H1 (cell line): ENCODE measurements around the gene CCDC12. TPM values are rescaled to one million over a fixed set of nuclear protein-coding genes. Genes with fewer than 3 reads are reported as not detected.

Source experiments
- CTCF ChIA-PET: fragments of 300-600 bp; sonication (Branson Sonifier 250); formaldehyde crosslinking; loops from one replicate; lab custom pipeline; 2021; ENCODE audit not compliant: partially characterized antibody; lab: Charles Lee
- POLR2A ChIA-PET: fragments of 300-600 bp; sonication (Branson Sonifier 250); formaldehyde crosslinking; loops from one replicate; lab custom pipeline; 2021; ENCODE audit warnings: inconsistent platforms; ENCODE audit not compliant: partially characterized antibody; lab: Charles Lee
- DNase-seq, 2 experiments: peaks; one replicate each; pipeline versions ENCODE4 v3.0.0 to v3.0.0-alpha.2; 2010 to 2022; ENCODE audit warnings: low spot score in 2 of 2, low read depth in 1 of 2, mixed read lengths in 1 of 2
- FAIRE-seq: peaks from 2 replicates; lab custom pipeline; 2011; peaks lifted over from hg19 to GRCh38; lab: Jason Lieb, UNC
- H2AFZ ChIP-seq: 2 replicates; pipeline ENCODE4 v1.8.1; 2012; ENCODE audit warnings: low read length, inconsistent platforms
- H2AK5ac ChIP-seq: 2 replicates; pipeline ENCODE4 v1.6.1; 2013; ENCODE audit warnings: low read depth, low read length
- H2BK120ac ChIP-seq: replicated peaks from 2 replicates; pipeline ENCODE3; 2013; ENCODE audit warnings: low read depth, low read length, inconsistent platforms
- H2BK12ac ChIP-seq: 2 replicates; pipeline ENCODE4 v1.6.1; 2013; ENCODE audit warnings: low read depth, low read length
- H2BK15ac ChIP-seq: 2 replicates; pipeline ENCODE4 v1.6.1; 2013; ENCODE audit warnings: low read length
- H2BK20ac ChIP-seq: 2 replicates; pipeline ENCODE4 v1.6.1; 2013; ENCODE audit warnings: low read length
- H2BK5ac ChIP-seq: 2 replicates; pipeline ENCODE4 v1.6.1; 2013; ENCODE audit warnings: low read depth, low read length
- H3K14ac ChIP-seq: 2 replicates; pipeline ENCODE4 v1.6.1; 2013; ENCODE audit warnings: inconsistent platforms; ENCODE audit not compliant: insufficient read length
- H3K18ac ChIP-seq: 2 replicates; pipeline ENCODE4 v1.6.1; 2013; ENCODE audit warnings: low read length; ENCODE audit errors: extremely low read depth
- H3K23ac ChIP-seq: 2 replicates; pipeline ENCODE4 v1.6.1; 2013; ENCODE audit warnings: inconsistent platforms; ENCODE audit not compliant: insufficient read length
- H3K23me2 ChIP-seq: 2 replicates; pipeline ENCODE4 v1.6.1; 2013; ENCODE audit warnings: low read depth, low read length
- H3K27ac ChIP-seq: 2 replicates; pipeline ENCODE4 v1.6.1; 2011; ENCODE audit warnings: low read depth, low read length, inconsistent platforms
- H3K27me3 ChIP-seq, 4 experiments: replicated peaks in 1 of 4; 1 replicate in 1 of 4; 2 replicates in 3 of 4; pipeline versions ENCODE4 v1.6.1 to v1.8.1; 2011 to 2013; ENCODE audit warnings: low read length in 3 of 4, mild to moderate bottlenecking in 3 of 4, inconsistent platforms in 2 of 4, mixed read lengths in 2 of 4, moderate library complexity in 1 of 4; ENCODE audit not compliant: control insufficient read depth in 3 of 4, insufficient read depth in 3 of 4; ENCODE audit errors: extremely low read depth in 1 of 4
- H3K36me3 ChIP-seq, 4 experiments: 2 replicates each; pipeline versions ENCODE4 v1.6.1 to v1.8.1; 2011 to 2013; ENCODE audit warnings: mild to moderate bottlenecking in 4 of 4, low read length in 3 of 4, moderate library complexity in 2 of 4, control low read depth in 1 of 4, inconsistent platforms in 1 of 4; ENCODE audit not compliant: insufficient read depth in 4 of 4, control insufficient read depth in 2 of 4
- H3K4ac ChIP-seq: replicated peaks from 2 replicates; pipeline ENCODE3; 2013; ENCODE audit warnings: low read length, low read depth, mixed read lengths, inconsistent platforms; ENCODE audit not compliant: insufficient read length
- H3K4me1 ChIP-seq, 4 experiments: replicated peaks in 1 of 4; 1 replicate in 1 of 4; 2 replicates in 3 of 4; pipeline versions ENCODE4 v1.6.1 to v1.8.1; 2011 to 2013; ENCODE audit warnings: low read length in 3 of 4, inconsistent platforms in 2 of 4, mixed read lengths in 1 of 4; ENCODE audit not compliant: insufficient read depth in 4 of 4, control insufficient read depth in 3 of 4
- H3K4me2 ChIP-seq, 2 experiments: 2 replicates each; pipeline versions ENCODE4 v1.6.1 to v1.8.1; 2011 to 2013; ENCODE audit warnings: low read depth in 2 of 2, low read length in 2 of 2, control low read depth in 1 of 2, inconsistent platforms in 1 of 2, mild to moderate bottlenecking in 1 of 2; ENCODE audit not compliant: insufficient read depth in 1 of 2
- H3K4me3 ChIP-seq, 4 experiments: fragments of 200-600, 300-600 bp in 1 of 4; sonication (generic), shearing (Covaris generic), sonication (Bioruptor Twin) in 1 of 4; 2 replicates each; pipeline versions ENCODE4 v1.5.1 to v1.8.1; 2011 to 2016; ENCODE audit warnings: low read length in 4 of 4, low read depth in 3 of 4, control low read depth in 2 of 4, inconsistent platforms in 2 of 4, mild to moderate bottlenecking in 2 of 4, mixed read lengths in 1 of 4, moderate library complexity in 1 of 4; ENCODE audit not compliant: insufficient read depth in 2 of 4; ENCODE audit errors: extremely low read depth in 1 of 4
- H3K56ac ChIP-seq: replicated peaks from 2 replicates; pipeline ENCODE3; 2013; ENCODE audit warnings: low read depth, mild to moderate bottlenecking, mixed read lengths, low read length, inconsistent platforms; ENCODE audit not compliant: insufficient read length
- H3K79me1 ChIP-seq: 2 replicates; pipeline ENCODE4 v1.6.1; 2013; ENCODE audit warnings: low read depth, low read length, control low read depth
- H3K79me2 ChIP-seq, 2 experiments: 2 replicates each; pipeline versions ENCODE4 v1.6.1 to v1.8.1; 2012 to 2013; ENCODE audit warnings: low read length in 2 of 2, mild to moderate bottlenecking in 2 of 2, inconsistent platforms in 1 of 2; ENCODE audit not compliant: insufficient read depth in 2 of 2, control insufficient read depth in 1 of 2
- H3K9ac ChIP-seq, 4 experiments: replicated peaks in 1 of 4; 1 replicate in 1 of 4; 2 replicates in 3 of 4; pipeline versions ENCODE4 v1.6.1 to v1.8.1; 2011 to 2013; ENCODE audit warnings: low read depth in 3 of 4, low read length in 3 of 4, control low read depth in 2 of 4, mild to moderate bottlenecking in 2 of 4, moderate library complexity in 2 of 4, inconsistent platforms in 1 of 4; ENCODE audit errors: extremely low read depth in 1 of 4
- H3K9me3 ChIP-seq, 2 experiments: 2 replicates each; pipeline versions ENCODE4 v1.6.1 to v1.8.1; 2012 to 2013; ENCODE audit warnings: mild to moderate bottlenecking in 2 of 2, moderate library complexity in 2 of 2, control low read depth in 1 of 2, inconsistent platforms in 1 of 2, low read depth in 1 of 2, low read length in 1 of 2, mixed read lengths in 1 of 2; ENCODE audit not compliant: insufficient read depth in 2 of 2
- H4K20me1 ChIP-seq, 2 experiments: replicated peaks in 1 of 2; 2 replicates each; pipeline versions ENCODE3 to v1.8.1; 2011 to 2013; ENCODE audit warnings: inconsistent platforms in 2 of 2, low read length in 2 of 2, mild to moderate bottlenecking in 1 of 2; ENCODE audit not compliant: insufficient read depth in 2 of 2, control insufficient read depth in 1 of 2
- H4K5ac ChIP-seq: 2 replicates; pipeline ENCODE4 v1.6.1; 2013; ENCODE audit warnings: low read length, low read depth, mixed read lengths, inconsistent platforms; ENCODE audit not compliant: insufficient read length
- H4K8ac ChIP-seq: 2 replicates; pipeline ENCODE4 v1.8.0; 2013; ENCODE audit warnings: mild to moderate bottlenecking, moderate library complexity, low read length, inconsistent platforms; ENCODE audit not compliant: insufficient read depth; ENCODE audit errors: extremely low read depth
- H4K91ac ChIP-seq: replicated peaks from 2 replicates; pipeline ENCODE3; 2013; ENCODE audit warnings: low read length, mixed read lengths, inconsistent platforms; ENCODE audit not compliant: insufficient read length
- ASH2L ChIP-seq: fragments of 200-600, 300-600 bp; sonication (generic); IDR thresholded peaks from one replicate; pipeline ENCODE4 v1.7.1; 2017; ENCODE audit warnings: low read length
- CHD1 ChIP-seq: IDR thresholded peaks from 2 replicates; pipeline ENCODE4 v1.6.1; 2012; ENCODE audit warnings: low read depth, low read length, improper control_type of control experiment
- FOSL1 ChIP-seq: IDR thresholded peaks from 2 replicates; pipeline ENCODE4 v1.6.1; 2011; ENCODE audit warnings: mild to moderate bottlenecking, low read depth, low read length, moderate library complexity; ENCODE audit not compliant: insufficient read depth
- JUND ChIP-seq: IDR thresholded peaks from 2 replicates; pipeline ENCODE4 v1.6.1; 2011; ENCODE audit warnings: mild to moderate bottlenecking, improper control_type of control experiment, low read length
- MAFK ChIP-seq: IDR thresholded peaks from 2 replicates; pipeline ENCODE4 v1.6.1; 2012; ENCODE audit warnings: low read depth, mild to moderate bottlenecking, improper control_type of control experiment, low read length
- NRF1 ChIP-seq: IDR thresholded peaks from 2 replicates; pipeline ENCODE4 v1.6.1; 2011; ENCODE audit warnings: mild to moderate bottlenecking, low read depth, low read length, improper control_type of control experiment
- RAD21 ChIP-seq, 2 experiments: IDR thresholded peaks in 1 of 2; conservative IDR thresholded peaks in 1 of 2; 2 replicates each; pipeline ENCODE4 v1.6.1; 2011; ENCODE audit warnings: low read depth in 2 of 2, low read length in 2 of 2, improper control_type of control experiment in 1 of 2, inconsistent platforms in 1 of 2, mild to moderate bottlenecking in 1 of 2, moderate library complexity in 1 of 2
- SIN3A ChIP-seq, 2 experiments: IDR thresholded peaks in 1 of 2; conservative IDR thresholded peaks in 1 of 2; 2 replicates each; pipeline ENCODE4 v1.6.1; 2011 to 2012; ENCODE audit warnings: low read length in 2 of 2, improper control_type of control experiment in 1 of 2, low read depth in 1 of 2, mild to moderate bottlenecking in 1 of 2
- SIX5 ChIP-seq: IDR thresholded peaks from 2 replicates; pipeline ENCODE4 v1.6.1; 2011; ENCODE audit warnings: mild to moderate bottlenecking, low read depth, low read length
- SP2 ChIP-seq: IDR thresholded peaks from 2 replicates; pipeline ENCODE4 v1.6.1; 2012; ENCODE audit warnings: mild to moderate bottlenecking, low read length, inconsistent platforms
- WGBS, 2 experiments: shearing (Covaris generic) in 1 of 2; methylation state at CpG; one replicate each; pipeline versions ENCODE4 v1.1.6 to v1.1.7; 2013 to 2015; ENCODE audit warnings: low lambda C conversion rate in 2 of 2, mixed read lengths in 2 of 2, inconsistent platforms in 1 of 2, low coverage in 1 of 2, missing lambda C conversion rate in 1 of 2; ENCODE audit not compliant: insufficient replicate concordance in 2 of 2, insufficient coverage in 1 of 2, insufficient read length in 1 of 2; ENCODE audit errors: extremely low coverage in 1 of 2, missing lambda C conversion rate in 1 of 2; 5-methylcytosine and 5-hydroxymethylcytosine counted together
- polyA plus RNA-seq, 7 experiments: library from polyadenylated mRNA; depleted of rRNA in 3 of 7; stranded (reverse) in 5 of 7; unstranded in 2 of 7; fragments of >200 nt in 5 of 7; fragments of 200-250 nt in 2 of 7; gene quantifications; 1 replicate in 5 of 7; 2 replicates in 1 of 7; 4 replicates in 1 of 7; pipeline versions ENCODE4 v1.2.1 to v1.2.3, GENCODE V29; 2011 to 2013; ENCODE audit warnings: missing spikeins in 2 of 7, mixed read lengths in 2 of 7
- total RNA-seq: library from RNA; stranded (reverse); fragmentation: NEBNext Ultra II Directional; extraction: Animal tissue kit (Norgen Biotek cat#: 25700); gene quantifications from 2 replicates; pipeline ENCODE4 v1.2.1, GENCODE V29; 2021
- TF ChIP-seq, protein P1 (sequence below): IDR thresholded peaks from 2 replicates; pipeline ENCODE4 v1.6.1; 2012; ENCODE audit warnings: inconsistent platforms

CCDC12 gene
- total and polyA plus RNA-seq, 2 of the 8 experiments (the other 6 are each of a cell fraction or from before 2014, with no cell fraction given): 29.5 to 41.3 TPM

DNA sequence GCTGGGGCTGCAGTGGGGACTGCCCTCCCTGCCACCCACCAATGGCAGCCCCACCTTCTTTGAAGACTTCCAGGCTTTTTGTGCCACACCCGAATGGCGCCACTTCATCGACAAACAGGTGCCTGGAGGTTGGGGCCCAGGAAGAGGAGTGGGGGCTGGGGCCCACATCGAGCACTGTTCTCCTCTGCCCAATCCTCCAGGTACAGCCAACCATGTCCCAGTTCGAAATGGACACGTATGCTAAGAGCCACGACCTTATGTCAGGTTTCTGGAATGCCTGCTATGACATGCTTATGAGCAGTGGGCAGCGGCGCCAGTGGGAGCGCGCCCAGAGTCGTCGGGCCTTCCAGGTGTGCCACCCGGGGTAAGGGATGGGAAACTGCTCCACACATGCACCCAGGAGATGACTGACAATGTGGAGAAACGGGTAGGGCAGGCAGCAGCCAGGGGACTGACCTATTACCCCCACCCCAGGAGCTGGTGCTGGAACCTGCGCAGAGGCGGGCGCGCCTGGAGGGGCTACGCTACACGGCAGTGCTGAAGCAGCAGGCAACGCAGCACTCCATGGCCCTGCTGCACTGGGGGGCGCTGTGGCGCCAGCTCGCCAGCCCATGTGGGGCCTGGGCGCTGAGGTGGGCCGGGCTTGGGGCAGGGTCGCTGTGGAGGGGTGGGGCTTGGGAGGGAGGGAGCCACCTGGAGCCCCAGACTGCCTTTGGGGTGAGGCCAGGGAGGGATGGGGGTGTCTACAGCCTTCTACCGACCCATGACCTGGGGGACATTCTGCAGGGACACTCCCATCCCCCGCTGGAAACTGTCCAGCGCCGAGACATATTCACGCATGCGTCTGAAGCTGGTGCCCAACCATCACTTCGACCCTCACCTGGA, 25.9 kb upstream of the CCDC12 start:
- no peak overlapping the region for H3K27ac ChIP-seq
- H4K20me1 ChIP-seq: peaks cover 3 to 23% of the 10 kb centered on the region in 2 experiments
- peak overlapping the region; percentile 69 for H3K56ac ChIP-seq
- no peak overlapping the region for H3K4me3 ChIP-seq
- no peaks in the 10 kb centered on the region for H3K27me3 ChIP-seq
- H3K9ac ChIP-seq: no peak overlapping the region
- H2BK20ac ChIP-seq: no peak overlapping the region
- WGBS, 2 experiments: 75% methylated on average over 30 of the region's 35 CpGs; no CpG with 5 or more reads in 1 of the 2 experiments
- H4K91ac ChIP-seq: no peak overlapping the region
- no peak overlapping the region for H3K23ac ChIP-seq
- H3K79me2 ChIP-seq: no peaks in the 10 kb centered on the region
- no peak overlapping the region for H2AK5ac ChIP-seq
- no peak for FAIRE-seq
- ChIA-PET POLR2A (interaction anchor here (0.6 to 1.2 kb wide), 3 partner anchors 9 to 21 kb away, joined by 3 read pairs; no protein-coding TSS in a partner anchor), CTCF (interaction anchor here (0.7 to 14.2 kb wide), 15 partner anchors 9 to 325 kb away, joined by 3 to 130 read pairs (median 3); partner anchors contain the start of genes CCDC12 and NBEAL2)
- H3K18ac ChIP-seq: no peak overlapping the region
- no peak overlapping the region for H2BK5ac ChIP-seq
- H2BK12ac ChIP-seq: 0 out of 2 replicates have a peak overlapping the region, but pooled peaks have one; percentile 17
- H3K36me3 ChIP-seq: peaks cover 5 to 28% (median 24%) of the 10 kb centered on the region in 4 experiments; a peak in 7 of 8 replicates
- H3K14ac ChIP-seq: no peak overlapping the region
- H3K9me3 ChIP-seq: no peaks in the 10 kb centered on the region
- no peak overlapping the region for H2BK15ac ChIP-seq
- H4K5ac ChIP-seq: no peak overlapping the region
- H3K4me2 ChIP-seq: no peak overlapping the region
- H2AFZ ChIP-seq: no peak overlapping the region
- H3K23me2 ChIP-seq: no peaks in the 10 kb centered on the region
- no peaks in the 10 kb centered on the region for H3K79me1 ChIP-seq
- H2BK120ac ChIP-seq: no peak overlapping the region
- peaks cover 0 to 3% (median 1%) of the 10 kb centered on the region in 4 experiments; a peak in 3 of 7 replicates for H3K4me1 ChIP-seq
- DNase-seq: peak in 1 of 2 experiments; percentile 91
- no peak overlapping the region for H4K8ac ChIP-seq
- H3K4ac ChIP-seq: no peak overlapping the region
- TF ChIP-seq ASH2L (no peak), MAFK (no peak), RAD21 (IDR thresholded peaks at IDR 0.05 in 1 of 2, conservative IDR thresholded peaks at IDR 0.05 in 1 of 2; ENCODE audit: low read depth in 2 of 2, low read length in 2 of 2) (peak; percentile 77 to 90), FOSL1 (no peak), SIX5 (no peak), SP2 (no peak), SIN3A (conservative IDR thresholded peaks at IDR 0.05 in 1 of 2, IDR thresholded peaks at IDR 0.05 in 1 of 2; ENCODE audit: low read depth in 1 of 2, low read length in 2 of 2) (0 out of 4 replicates have a peak, but pooled peaks of 1 of the 2 experiments have one; percentile 45), JUND (peak; percentile 31; the same call in 1 of the 2 replicates), CHD1 (no peak), NRF1 (no peak)
- TF ChIP-seq, protein P1, sequence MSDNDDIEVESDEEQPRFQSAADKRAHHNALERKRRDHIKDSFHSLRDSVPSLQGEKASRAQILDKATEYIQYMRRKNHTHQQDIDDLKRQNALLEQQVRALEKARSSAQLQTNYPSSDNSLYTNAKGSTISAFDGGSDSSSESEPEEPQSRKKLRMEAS: peak; percentile 72
